Left lobe of liver (tissue), 2 donors: Measurements from ENCODE around the gene NR2F1. TPM values are rescaled to one million over a fixed set of nuclear protein-coding genes. Genes with fewer than 3 reads are reported as not detected.

Source experiments
- ATAC-seq: fragments of 200-7000 bp; cut with Tn5 transposase; one replicate; pipeline ENCODE4 v1.9.1; 2020; ENCODE audit warnings: mild to moderate bottlenecking, moderate library complexity
- DNase-seq: peaks from one replicate; pipeline ENCODE4 v3.0.0-alpha.2; 2020; ENCODE audit warnings: low spot score
- total RNA-seq: library from RNA; stranded (reverse); gene quantifications from one replicate; pipeline ENCODE4 v1.2.1, GENCODE V29; 2021
- donor health status: DM: no; HTN: no; CAD: no; lungs with moderate emphysema.
- donor health status: DM: no; HTN: yes; CAD: no.

NR2F1 gene
- total RNA-seq, 1 donor from 2014 or later: 10.2 TPM

GRCh38 chr5:93635991-93636390, 53.0 kb downstream of the NR2F1 start:
- DNase-seq (no peak), ATAC-seq (no peak)

DNA sequence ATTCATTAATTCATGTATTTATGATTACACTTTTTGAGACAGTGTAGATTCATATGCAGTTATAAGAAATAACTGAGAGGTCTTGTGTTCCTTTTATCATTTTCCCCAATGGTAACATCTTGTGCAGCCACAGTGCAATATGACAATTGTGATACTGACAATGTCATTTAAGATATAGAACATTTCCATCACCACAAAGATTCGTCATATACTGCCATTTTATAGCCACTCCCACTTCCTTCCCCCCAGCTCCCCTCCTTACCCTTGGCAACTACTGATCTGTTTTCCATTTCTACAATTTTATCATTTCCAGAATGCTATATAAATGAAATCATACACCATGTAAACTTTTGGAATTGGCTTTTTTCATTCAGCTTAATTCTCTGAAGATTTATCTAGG, 53.8 kb downstream of the NR2F1 start:
- ATAC-seq (no peak), DNase-seq (no peak)

DNA sequence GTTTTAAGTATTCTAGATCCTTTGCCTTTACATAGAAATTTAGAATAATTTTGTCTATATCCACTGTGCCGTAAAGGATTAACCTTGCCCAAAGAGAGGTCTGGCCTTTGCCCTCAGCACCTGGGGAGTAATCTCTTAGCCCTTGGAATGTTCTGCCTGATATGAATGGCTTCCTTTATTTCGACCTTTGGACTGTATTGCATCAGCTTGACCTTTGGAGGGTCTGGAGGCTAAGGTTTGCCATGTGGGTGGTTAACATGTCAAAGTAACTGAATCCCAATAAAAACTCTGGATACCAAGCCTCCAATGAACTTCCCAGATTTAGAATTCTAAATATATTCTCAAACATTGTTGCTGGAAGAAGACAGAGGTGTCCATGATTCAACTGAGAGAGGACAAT, 54.7 kb downstream of the NR2F1 start:
- DNase-seq: no peak
- no peak for ATAC-seq

- ATAC-seq (no peak), DNase-seq (no peak)
Observed at GRCh38 chr5:93642526-93642925, 59.5 kb downstream of the NR2F1 start.

Other genes with a start within 250 kb of the NR2F1 start
- gene NR2F1-AS1, start 2.0 kb upstream of the NR2F1 start, total RNA-seq: 1.8 TPM
- 0.38 TPM for gene POU5F2, start 158.4 kb downstream of the NR2F1 start, total RNA-seq